NCI-H187 (cell line): ENCODE measurements around the gene CCDC137.

Experiments
- DNase-seq, 2 experiments: peaks; one replicate each; lab custom pipeline; 2025; lab: John Stamatoyannopoulos, UW

CCDC137 gene

DNA sequence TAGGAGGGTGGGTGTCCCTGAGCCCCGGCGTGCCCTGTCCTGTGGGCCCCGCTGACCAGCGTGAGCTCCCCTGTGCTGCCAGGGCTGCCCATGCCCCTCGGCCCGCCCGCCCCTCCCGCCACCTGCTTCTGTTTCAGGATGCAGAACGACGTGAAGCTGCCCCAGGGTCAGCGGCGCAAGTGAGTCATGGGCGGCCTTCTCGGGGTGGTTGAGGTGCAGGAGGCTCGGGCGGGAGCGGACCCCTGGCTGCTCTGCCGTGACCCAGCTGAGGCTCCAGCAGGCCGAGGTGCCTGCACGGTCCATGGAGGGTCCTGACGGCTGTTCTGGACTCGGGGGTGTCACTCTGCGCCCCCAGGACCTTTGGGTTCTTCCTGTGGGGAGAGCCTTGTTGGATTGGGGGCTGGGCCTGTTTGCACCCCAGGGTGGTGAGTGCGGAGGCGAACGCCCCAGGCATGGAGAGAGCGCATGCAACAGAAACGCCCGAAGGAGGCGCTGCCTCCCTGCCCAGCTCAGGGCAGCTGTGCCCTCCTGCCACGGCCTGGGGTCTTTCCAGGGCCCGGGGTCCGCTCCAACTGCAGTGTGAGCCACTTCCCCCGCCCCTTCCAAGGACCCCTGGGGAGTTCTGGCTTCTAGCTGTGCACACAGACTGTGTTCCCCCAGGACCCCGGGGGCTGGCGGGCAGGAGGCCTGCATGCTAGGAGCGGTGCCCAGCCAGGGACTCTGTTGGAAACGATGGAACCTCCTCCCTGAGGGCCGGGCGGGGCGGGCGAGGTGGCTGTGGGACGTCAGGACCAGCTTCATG is 49.5 kb downstream of the CCDC137 start:
- DNase-seq = no peak

DNA sequence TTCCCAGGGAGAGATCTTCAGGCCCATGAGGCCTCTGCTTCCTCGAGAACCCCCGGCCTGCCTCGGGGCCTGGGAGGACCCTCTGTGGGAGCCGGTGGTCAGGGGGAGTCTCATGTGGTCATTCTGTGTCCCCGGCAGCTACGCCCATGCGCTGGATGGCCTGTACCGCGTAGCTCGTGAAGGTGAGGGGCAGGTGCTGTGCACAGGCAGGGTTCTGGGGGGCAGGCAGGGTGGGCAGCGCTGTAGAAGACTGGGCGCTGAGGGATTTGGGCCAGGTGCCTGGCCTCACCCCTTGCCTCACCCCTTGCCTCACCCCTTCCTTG is 50.1 kb downstream of the CCDC137 start:
- DNase-seq = no peak

DNA sequence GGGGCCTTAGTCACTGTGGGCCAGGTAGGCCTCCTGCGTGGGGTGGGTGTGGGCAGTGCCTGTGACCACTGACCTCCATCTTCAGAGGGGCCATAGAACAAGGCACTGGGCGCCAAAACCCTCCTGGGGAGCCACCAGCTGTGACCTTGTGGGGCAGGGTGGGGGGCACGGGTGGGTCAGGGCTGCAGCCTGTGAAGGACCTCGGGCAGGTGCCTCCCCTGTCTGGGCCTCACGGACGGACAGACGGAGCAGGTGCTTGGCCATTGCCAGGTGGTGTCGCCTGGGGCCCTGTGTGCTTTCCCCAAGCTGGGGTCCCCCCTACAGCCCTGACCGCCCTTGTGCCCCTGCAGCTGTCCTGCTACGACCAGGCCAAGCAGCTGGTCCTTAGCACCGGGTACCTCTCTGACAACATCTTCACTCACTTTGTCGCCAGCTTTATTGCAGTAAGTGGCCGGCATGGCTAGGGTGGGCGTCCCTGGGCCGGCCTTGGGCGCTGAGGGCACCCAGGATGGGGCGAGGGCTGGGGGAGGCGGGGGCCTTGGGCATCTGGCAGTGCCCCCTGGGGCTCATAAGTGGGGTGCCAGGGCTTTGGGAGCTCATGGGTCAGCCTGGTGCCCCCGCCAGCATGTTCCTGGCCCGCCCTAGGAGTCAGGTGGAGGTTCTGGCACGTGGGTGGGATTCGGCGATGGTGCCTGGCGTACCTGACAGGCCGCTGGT is 50.7 kb downstream of the CCDC137 start:
- no peak for DNase-seq

DNA sequence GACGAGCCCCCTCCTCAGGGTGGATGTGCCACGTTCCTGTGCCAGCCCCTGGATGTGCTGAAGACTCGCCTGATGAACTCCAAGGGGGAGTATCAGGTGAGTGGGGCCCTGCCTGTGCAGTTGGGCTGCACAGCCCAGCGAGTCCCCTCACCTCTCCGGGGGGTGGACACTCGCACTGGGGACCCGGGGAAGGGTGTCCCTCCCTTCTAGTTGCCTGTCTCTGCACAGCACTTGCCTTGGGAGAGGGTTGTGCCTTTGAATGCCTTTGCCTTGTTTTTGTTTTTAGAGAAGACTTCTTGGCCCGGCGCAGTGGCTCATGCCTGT is 51.2 kb downstream of the CCDC137 start:
- DNase-seq = no peak

DNA sequence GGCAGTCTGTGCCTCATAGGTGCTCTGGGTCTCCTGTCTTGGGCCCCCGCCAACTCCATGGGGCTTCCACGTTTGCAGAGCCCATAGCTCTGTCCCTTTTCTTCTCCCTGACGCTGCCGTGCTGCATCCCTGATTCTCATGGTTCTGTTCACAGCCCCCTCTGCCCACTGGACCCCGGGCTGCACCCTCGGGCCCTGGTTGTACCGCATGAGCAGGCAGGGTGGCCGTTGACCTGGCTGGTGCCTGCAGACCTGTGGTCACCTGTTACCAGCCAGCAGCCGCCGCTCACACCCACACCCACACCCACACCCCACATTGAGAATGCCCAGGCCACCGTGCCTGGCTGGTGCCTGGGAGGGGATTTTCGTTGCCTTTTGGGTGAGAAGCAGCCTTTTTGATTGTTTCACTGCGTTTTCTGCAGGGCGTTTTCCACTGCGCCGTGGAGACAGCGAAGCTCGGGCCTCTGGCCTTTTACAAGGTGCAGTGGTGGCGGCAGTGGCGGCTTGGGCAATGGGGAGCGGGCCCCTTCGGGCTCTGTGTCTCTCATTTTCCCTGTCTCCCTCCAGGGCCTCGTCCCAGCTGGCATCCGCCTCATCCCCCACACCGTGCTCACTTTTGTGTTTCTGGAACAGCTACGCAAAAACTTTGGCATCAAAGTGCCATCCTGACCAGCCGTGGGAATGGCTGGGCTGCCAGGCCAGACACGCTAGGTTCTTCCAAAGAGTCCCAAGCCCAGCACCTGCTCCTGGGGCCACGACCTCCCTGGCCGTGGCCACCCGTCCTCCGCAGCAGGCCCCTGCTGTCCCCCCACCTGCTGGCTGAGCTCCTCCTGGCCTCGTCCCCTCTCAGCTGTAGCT is 53.1 kb downstream of the CCDC137 start:
- DNase-seq = no peak

DNA sequence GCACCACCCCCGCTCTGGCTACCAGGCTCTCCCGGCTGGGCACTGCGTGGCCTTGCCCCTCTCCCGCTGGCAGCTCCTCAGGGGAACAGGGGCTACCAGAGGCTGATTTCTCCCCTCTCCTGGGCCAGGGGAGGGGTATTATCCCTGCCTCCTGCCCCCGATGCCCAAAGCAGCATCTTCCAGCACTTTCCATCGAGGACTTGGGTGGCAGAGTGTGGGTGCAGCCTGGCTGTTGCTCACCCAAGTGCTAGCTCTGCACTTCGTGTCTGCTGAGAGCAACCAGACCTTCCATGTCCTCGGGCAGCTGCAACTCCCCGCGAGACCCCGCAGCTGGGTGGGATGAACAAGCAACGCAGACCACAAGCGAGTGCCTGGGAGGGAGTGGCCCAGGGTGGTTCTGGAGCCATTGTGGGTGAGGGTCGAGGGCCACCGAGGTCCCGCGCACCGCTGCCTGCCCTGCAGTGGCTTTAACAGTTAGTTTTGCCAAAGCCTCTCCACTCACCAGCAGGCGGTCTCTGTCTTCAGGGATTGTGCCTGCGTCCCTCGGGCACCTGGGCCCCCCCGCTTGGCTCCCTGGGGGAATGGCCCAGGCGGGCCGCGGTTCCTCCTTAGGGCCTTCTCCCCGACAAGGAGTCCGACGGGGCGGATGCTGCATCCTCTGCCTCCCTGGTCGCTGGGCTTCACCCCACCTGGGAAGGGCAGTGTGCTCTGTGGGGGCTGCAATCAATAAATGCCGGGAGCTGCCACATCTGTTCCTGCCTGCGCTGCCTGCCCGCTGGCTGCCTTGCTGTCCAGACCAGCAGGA is 53.9 kb downstream of the CCDC137 start:
- DNase-seq = no peak

DNA sequence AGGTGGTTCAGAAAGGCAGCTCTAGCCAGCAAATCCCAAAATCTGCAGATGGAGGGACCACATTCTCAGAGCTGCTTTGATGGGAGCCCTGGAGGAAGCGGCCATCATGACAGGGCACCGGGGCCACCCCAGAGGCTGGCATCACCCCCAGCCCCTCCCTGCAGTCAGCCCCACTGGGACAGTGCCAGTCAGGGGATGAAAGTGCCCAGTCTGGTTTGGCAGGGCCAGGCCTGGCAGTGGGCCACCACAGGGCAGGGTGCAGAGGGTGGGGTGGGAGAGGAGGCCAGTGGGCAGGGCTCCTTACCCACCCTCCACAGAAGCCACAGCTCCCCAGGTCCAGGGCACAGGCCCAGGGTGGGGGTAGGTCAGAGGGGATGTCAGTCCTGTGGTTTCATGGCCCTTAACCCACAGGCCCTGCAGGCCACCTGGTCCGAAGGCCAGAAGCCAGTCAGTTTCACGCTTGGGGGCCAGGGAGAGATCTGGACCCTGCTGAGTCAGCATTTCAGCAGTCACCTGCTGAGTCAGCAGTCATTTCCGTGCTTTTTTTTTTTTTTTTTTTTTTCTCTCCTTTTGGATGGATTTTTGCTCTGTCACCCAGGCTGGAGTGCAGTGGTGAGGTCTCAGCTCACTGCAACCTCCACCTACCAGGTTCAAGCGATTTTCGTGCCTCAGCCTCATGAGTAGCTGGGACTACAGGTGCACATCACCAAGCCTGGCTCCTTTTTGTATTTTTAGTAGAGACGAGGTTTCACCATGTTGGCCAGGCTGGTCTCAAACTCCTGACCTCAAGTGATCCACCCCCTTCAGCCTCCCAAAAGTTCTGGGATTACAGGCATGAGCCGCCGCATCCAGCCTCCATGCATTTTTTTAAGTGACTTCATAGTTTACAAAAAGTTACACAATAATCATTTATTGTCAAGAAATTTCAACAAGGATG is 55.9 kb downstream of the CCDC137 start:
- DNase-seq = no peak
